ENCODE data around the gene MYL3. TPM values are rescaled to one million over a fixed set of nuclear protein-coding genes. Genes with fewer than 3 reads are reported as not detected.

The MYL3 gene
- total and polyA plus RNA-seq, 2 experiments from 2014 or later: not detected

- 81 to 82% methylated on average over 12 of the region's 12 CpGs for WGBS, 2 experiments (ENCODE audit: low coverage in 1 of 2, low lambda C conversion rate in 2 of 2, missing lambda C conversion rate in 2 of 2)
- H3K27ac ChIP-seq: no peak overlapping the region
- H3K4me2 ChIP-seq (ENCODE audit: unreplicated experiment): no peak overlapping the region
- no peaks in the 10 kb centered on the region for H3K9me3 ChIP-seq (ENCODE audit: low read depth)
- H3K4me3 ChIP-seq: no peak overlapping the region
- no peaks in the 10 kb centered on the region for H3K36me3 ChIP-seq (ENCODE audit: low read depth)
- DNase-seq: no peak
- no peak overlapping the region for H2AFZ ChIP-seq
- TF ChIP-seq EZH2phosphoT487 (IDR thresholded peaks at IDR 0.05; ENCODE audit: insufficient read depth, low read depth) (no peak), EZH2 (IDR thresholded peaks at IDR 0.05; ENCODE audit: insufficient read depth, poor library complexity, severe bottlenecking) (no peak)
- peaks cover 10% of the 10 kb centered on the region for H3F3A ChIP-seq (ENCODE audit: insufficient read depth)
- H4K20me1 ChIP-seq (ENCODE audit: insufficient read depth): no peaks in the 10 kb centered on the region
- no peaks in the 10 kb centered on the region for H3K27me3 ChIP-seq (replicated peaks; ENCODE audit: insufficient read depth)
- peaks cover 23% of the 10 kb centered on the region for H3K4me1 ChIP-seq (ENCODE audit: insufficient read depth)
- no peak overlapping the region for H3K9ac ChIP-seq
- H3K9me2 ChIP-seq (ENCODE audit: insufficient read depth): no peaks in the 10 kb centered on the region
- H3K79me2 ChIP-seq (ENCODE audit: insufficient read depth): no peaks in the 10 kb centered on the region
- in situ Hi-C loops (cut with MboI): no loop called here
Observed at GRCh38 chr3:46907271-46907670, 44.0 kb upstream of the MYL3 start.

DNA sequence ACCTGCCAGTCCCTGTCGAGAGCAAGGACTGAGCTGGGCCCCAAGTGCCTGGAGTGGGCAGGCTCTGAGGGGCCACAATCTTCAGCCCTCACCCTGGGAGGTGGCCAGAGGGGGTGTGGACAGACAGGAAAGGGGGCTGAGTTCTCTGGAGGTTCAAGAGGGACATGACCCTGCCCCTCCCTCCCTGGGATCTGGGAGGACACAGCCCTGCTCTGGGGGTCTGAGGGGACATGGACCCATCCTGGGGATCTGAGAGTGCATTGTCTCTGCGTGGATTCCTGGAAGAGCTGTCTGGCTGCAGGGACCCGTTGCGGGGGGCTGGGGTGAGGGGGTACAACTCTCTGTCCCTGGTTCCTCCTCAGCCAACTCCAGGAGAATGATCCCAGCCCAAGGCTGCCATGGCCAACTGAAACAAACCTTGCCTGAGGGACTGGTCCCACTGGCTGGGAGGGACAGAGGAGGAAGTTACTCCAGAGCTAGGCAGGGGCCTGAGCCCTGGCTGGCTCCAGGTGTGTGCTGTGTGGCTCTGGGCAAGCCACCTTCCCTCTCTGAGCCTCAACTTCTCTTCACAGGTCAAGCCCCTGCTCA is 43.3 kb upstream of the MYL3 start:
- Histone ChIP-seq H3K9me2 (ENCODE audit: insufficient read depth) (no peaks in the 10 kb centered on the region), H3K36me3 (ENCODE audit: low read depth) (no peaks in the 10 kb centered on the region), H3K9me3 (ENCODE audit: low read depth) (no peaks in the 10 kb centered on the region), H2AFZ (no peak overlapping the region), H3K4me2 (ENCODE audit: unreplicated experiment) (no peak overlapping the region), H3K9ac (no peak overlapping the region), H4K20me1 (ENCODE audit: insufficient read depth) (no peaks in the 10 kb centered on the region), H3F3A (ENCODE audit: insufficient read depth) (peaks cover 9% of the 10 kb centered on the region), H3K27ac (no peak overlapping the region), H3K4me1 (ENCODE audit: insufficient read depth) (peaks cover 23% of the 10 kb centered on the region), H3K27me3 (replicated peaks; ENCODE audit: insufficient read depth) (no peaks in the 10 kb centered on the region), H3K4me3 (no peak overlapping the region), H3K79me2 (ENCODE audit: insufficient read depth) (no peaks in the 10 kb centered on the region)
- in situ Hi-C loops (cut with MboI): no loop called here
- DNase-seq: no peak
- 39 to 44% methylated on average over 3 to 4 of the region's 4 CpGs for WGBS, 2 experiments (ENCODE audit: low coverage in 1 of 2, low lambda C conversion rate in 2 of 2, missing lambda C conversion rate in 2 of 2)
- TF ChIP-seq EZH2 (IDR thresholded peaks at IDR 0.05; ENCODE audit: insufficient read depth, poor library complexity, severe bottlenecking) (no peak), EZH2phosphoT487 (IDR thresholded peaks at IDR 0.05; ENCODE audit: insufficient read depth, low read depth) (no peak)

- no peaks in the 10 kb centered on the region for H3K79me2 ChIP-seq (ENCODE audit: insufficient read depth)
- in situ Hi-C loops (cut with MboI): no loop called here
- 56 to 59% methylated on average over 10 to 11 of the region's 11 CpGs for WGBS, 2 experiments (ENCODE audit: low coverage in 1 of 2, low lambda C conversion rate in 2 of 2, missing lambda C conversion rate in 2 of 2)
Observed at GRCh38 chr3:46905661-46906451, 42.6 kb upstream of the MYL3 start.

GRCh38 chr3:46905213-46905560 is 41.9 kb upstream of the MYL3 start:
- DNase-seq: no peak
- Histone ChIP-seq H3F3A (ENCODE audit: insufficient read depth) (0 out of 2 replicates have a peak, but pooled peaks cover 4% of the 10 kb centered on the region), H3K4me1 (ENCODE audit: insufficient read depth) (peaks cover 23% of the 10 kb centered on the region), H3K27ac (no peak overlapping the region), H3K9ac (no peak overlapping the region), H3K27me3 (replicated peaks; ENCODE audit: insufficient read depth) (no peaks in the 10 kb centered on the region), H3K9me3 (ENCODE audit: low read depth) (no peaks in the 10 kb centered on the region), H3K79me2 (ENCODE audit: insufficient read depth) (no peaks in the 10 kb centered on the region), H3K36me3 (ENCODE audit: low read depth) (no peaks in the 10 kb centered on the region), H3K4me3 (no peak overlapping the region), H2AFZ (no peak overlapping the region), H3K9me2 (ENCODE audit: insufficient read depth) (no peaks in the 10 kb centered on the region), H3K4me2 (ENCODE audit: unreplicated experiment) (no peak overlapping the region), H4K20me1 (ENCODE audit: insufficient read depth) (no peaks in the 10 kb centered on the region)
- in situ Hi-C loops (cut with MboI): no loop called here
- no peak for TF ChIP-seq EZH2 (IDR thresholded peaks at IDR 0.05; ENCODE audit: insufficient read depth, poor library complexity, severe bottlenecking)
- TF ChIP-seq EZH2phosphoT487 (IDR thresholded peaks at IDR 0.05; ENCODE audit: insufficient read depth, low read depth): no peak
- 58 to 65% methylated on average over 3 of the region's 3 CpGs for WGBS, 2 experiments (ENCODE audit: low coverage in 1 of 2, low lambda C conversion rate in 2 of 2, missing lambda C conversion rate in 2 of 2)

More at GRCh38 chr3:46905661-46906451, 42.6 kb upstream of the MYL3 start:
- Histone ChIP-seq H3K4me1 (ENCODE audit: insufficient read depth) (peaks cover 23% of the 10 kb centered on the region), H3K4me3 (no peak overlapping the region), H3K9me2 (ENCODE audit: insufficient read depth) (no peaks in the 10 kb centered on the region), H3K4me2 (ENCODE audit: unreplicated experiment) (no peak overlapping the region), H3F3A (ENCODE audit: insufficient read depth) (peaks cover 8% of the 10 kb centered on the region; the same call in 1 of the 2 replicates), H3K9ac (no peak overlapping the region), H2AFZ (no peak overlapping the region), H3K9me3 (ENCODE audit: low read depth) (no peaks in the 10 kb centered on the region), H3K36me3 (ENCODE audit: low read depth) (no peaks in the 10 kb centered on the region), H3K27ac (no peak overlapping the region), H4K20me1 (ENCODE audit: insufficient read depth) (no peaks in the 10 kb centered on the region), H3K27me3 (replicated peaks; ENCODE audit: insufficient read depth) (no peaks in the 10 kb centered on the region)
- no peak for TF ChIP-seq EZH2 (IDR thresholded peaks at IDR 0.05; ENCODE audit: insufficient read depth, poor library complexity, severe bottlenecking)
- no peak for TF ChIP-seq EZH2phosphoT487 (IDR thresholded peaks at IDR 0.05; ENCODE audit: insufficient read depth, low read depth)
- DNase-seq: no peak

All from GM23248 (cell line).